ENCODE results near the gene TRAP1.
"Not testable (repeated sequence)": the region's sequence is repeated elsewhere in the genome, so short reads cannot be mapped to it uniquely, and the experiment has no call there.

- not testable (repeated sequence) for TF ChIP-seq POLR2A, CTCF, POLR2AphosphoS5 (IDR thresholded peaks at IDR 0.05)
These were observed 108.3 kb downstream of the TRAP1 start for GRCh38 chr16:3608976-3609375.

Data from transverse colon (tissue), 4 donors.